Osteoblast (primary cell): ENCODE measurements around the gene FBXL19. TPM values are rescaled to one million over a fixed set of nuclear protein-coding genes. Genes with fewer than 3 reads are reported as not detected.

Source experiments
- DNase-seq: peaks from one replicate; pipeline ENCODE4 v3.0.0; 2011; ENCODE audit warnings: low spot score, mixed read lengths; ENCODE audit not compliant: insufficient read length; ENCODE audit errors: missing footprints
- H2AFZ ChIP-seq: 2 replicates; pipeline ENCODE4 v1.6.0; 2011; ENCODE audit warnings: mild to moderate bottlenecking, low read length
- H3K27ac ChIP-seq: 2 replicates; pipeline ENCODE4 v1.5.1; 2011; ENCODE audit warnings: mild to moderate bottlenecking, low read depth, low read length, moderate library complexity
- H3K27me3 ChIP-seq: 2 replicates; pipeline ENCODE4 v1.6.0; 2012; ENCODE audit warnings: mild to moderate bottlenecking, control low read depth, inconsistent platforms, low read length, moderate library complexity; ENCODE audit not compliant: insufficient read depth
- H3K36me3 ChIP-seq: 2 replicates; pipeline ENCODE4 v1.5.1; 2011; ENCODE audit warnings: mild to moderate bottlenecking, low read length, control low read depth, moderate library complexity; ENCODE audit not compliant: insufficient read depth
- H3K4me1 ChIP-seq: 2 replicates; pipeline ENCODE4 v1.5.1; 2011; ENCODE audit warnings: mild to moderate bottlenecking, low read length, control low read depth, moderate library complexity; ENCODE audit not compliant: insufficient read depth
- H3K4me2 ChIP-seq: 2 replicates; pipeline ENCODE4 v1.6.0; 2011; ENCODE audit warnings: mild to moderate bottlenecking, low read length; ENCODE audit not compliant: insufficient read depth
- H3K4me3 ChIP-seq: fragments of 200-600 bp; sonication (generic); 3 replicates; pipeline ENCODE4 v1.5.1; 2012; ENCODE audit warnings: mild to moderate bottlenecking, low read length, inconsistent platforms; ENCODE audit not compliant: insufficient read depth
- H3K79me2 ChIP-seq: 2 replicates; pipeline ENCODE4 v1.6.0; 2012; ENCODE audit warnings: mild to moderate bottlenecking, low read length, control low read depth, inconsistent platforms; ENCODE audit not compliant: insufficient read depth
- H3K9me3 ChIP-seq: 2 replicates; pipeline ENCODE4 v1.5.1; 2011; ENCODE audit warnings: low read depth, low read length, control low read depth
- H4K20me1 ChIP-seq: 2 replicates; pipeline ENCODE4 v1.6.0; 2012; ENCODE audit warnings: mild to moderate bottlenecking, low read length, control low read depth; ENCODE audit not compliant: insufficient read depth
- CTCF ChIP-seq: IDR thresholded peaks from 2 replicates; pipeline ENCODE4 v1.5.1; 2011; ENCODE audit warnings: mild to moderate bottlenecking, low read depth, low read length, moderate library complexity; ENCODE audit errors: extremely low read depth
- total RNA-seq: library from RNA; depleted of rRNA; stranded (reverse); fragments of >200 nt; gene quantifications from 2 replicates; pipeline ENCODE4 v1.2.3, GENCODE V29; 2012

Gene FBXL19
- total RNA-seq, 1 donor = 14.5 TPM

- no peak for TF ChIP-seq CTCF
- Histone ChIP-seq H3K36me3 (peaks cover 35% of the 10 kb centered on the region), H3K4me3 (no peak overlapping the region), H3K79me2 (no peaks in the 10 kb centered on the region), H2AFZ (no peak overlapping the region), H3K27me3 (no peaks in the 10 kb centered on the region), H3K4me2 (no peak overlapping the region), H3K27ac (no peak overlapping the region), H3K4me1 (peaks cover 10% of the 10 kb centered on the region), H3K9me3 (no peaks in the 10 kb centered on the region), H4K20me1 (peaks cover 5% of the 10 kb centered on the region)
- DNase-seq = no peak
These were observed 57.1 kb downstream of the FBXL19 start for GRCh38 chr16:30980434-30980833.

- TF ChIP-seq CTCF = no peak
- DNase-seq = no peak
These were observed 57.6 kb downstream of the FBXL19 start for GRCh38 chr16:30980959-30981358.

GRCh38 chr16:30982548-30983288 lies 59.3 kb downstream of the FBXL19 start:
- Histone ChIP-seq H3K27me3 (no peaks in the 10 kb centered on the region), H3K36me3 (peaks cover 23% of the 10 kb centered on the region), H3K4me1 (peaks cover 14% of the 10 kb centered on the region), H3K79me2 (no peaks in the 10 kb centered on the region), H2AFZ (no peak overlapping the region), H3K4me2 (no peak overlapping the region), H4K20me1 (peaks cover 1% of the 10 kb centered on the region), H3K27ac (peak overlapping the region; percentile 31), H3K9me3 (no peaks in the 10 kb centered on the region), H3K4me3 (no peak overlapping the region)
- no peak for TF ChIP-seq CTCF
- DNase-seq = peak; percentile 98

More at GRCh38 chr16:30980959-30981358, 57.6 kb downstream of the FBXL19 start:
- no peaks in the 10 kb centered on the region for H3K27me3 ChIP-seq
- H3K27ac ChIP-seq = no peak overlapping the region
- no peaks in the 10 kb centered on the region for H3K79me2 ChIP-seq
- peaks cover 30% of the 10 kb centered on the region for H3K36me3 ChIP-seq
- no peak overlapping the region for H3K4me2 ChIP-seq
- H3K4me1 ChIP-seq = peaks cover 14% of the 10 kb centered on the region
- no peaks in the 10 kb centered on the region for H3K9me3 ChIP-seq
- no peak overlapping the region for H3K4me3 ChIP-seq
- peaks cover 5% of the 10 kb centered on the region for H4K20me1 ChIP-seq
- no peak overlapping the region for H2AFZ ChIP-seq

GRCh38 chr16:30983289-30983889 lies 60.0 kb downstream of the FBXL19 start:
- Histone ChIP-seq H3K27me3 (no peaks in the 10 kb centered on the region), H2AFZ (no peak overlapping the region), H3K4me1 (peaks cover 14% of the 10 kb centered on the region), H3K9me3 (no peaks in the 10 kb centered on the region), H3K4me2 (no peak overlapping the region), H3K79me2 (no peaks in the 10 kb centered on the region), H4K20me1 (no peaks in the 10 kb centered on the region), H3K36me3 (peaks cover 23% of the 10 kb centered on the region), H3K4me3 (no peak overlapping the region), H3K27ac (peak overlapping the region; percentile 31)
- no peak for TF ChIP-seq CTCF
- no peak for DNase-seq
